ENCODE results near the gene CYP11A1. TPM values are rescaled to one million over a fixed set of nuclear protein-coding genes. Genes with fewer than 3 reads are reported as not detected.

Gene CYP11A1
- total and polyA plus RNA-seq, 9 donors, result 19.9 to 1,902 (median 32.3) TPM

DNA sequence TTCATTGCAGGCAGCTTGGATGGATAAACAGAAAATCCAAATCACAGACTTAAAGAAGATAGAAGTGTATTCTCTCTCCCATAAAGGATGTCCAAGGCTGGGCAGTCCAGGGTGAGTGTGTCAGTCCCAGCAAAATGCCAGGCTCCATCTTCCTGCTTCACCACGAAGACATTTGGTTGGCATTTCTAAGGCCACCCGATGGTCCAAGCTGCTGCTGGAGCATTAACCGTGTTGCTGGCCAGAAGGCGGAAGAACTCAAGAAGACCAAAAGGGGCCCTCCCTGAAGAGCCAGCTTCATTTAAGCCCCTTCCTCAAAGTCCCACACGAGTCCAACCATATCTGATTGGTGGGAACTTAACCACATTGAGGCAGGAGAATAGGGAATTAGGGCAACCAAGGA, 3.0 kb upstream of the CYP11A1 start:
- H3K4me3 ChIP-seq, result no peak overlapping the region
- H3K4me1 ChIP-seq (ENCODE audit: insufficient read depth), result peaks cover 14% of the 10 kb centered on the region
- intact Hi-C loops (cut with DNase I), result loop anchor here in 3 of 4 donors (5.0 to 10.0 kb wide), 4 partner anchors 262 to 397 kb away; no protein-coding TSS in a partner anchor
- no peak for TF ChIP-seq EP300 (IDR thresholded peaks at IDR 0.05)
- no peak for TF ChIP-seq CTCF (IDR thresholded peaks at IDR 0.05)
- TF ChIP-seq POLR2A (IDR thresholded peaks at IDR 0.05), result no peak
- peak in 1 of 5 donors; percentile 24 for DNase-seq
- H3K27me3 ChIP-seq, result no peaks in the 10 kb centered on the region
- H3K9me3 ChIP-seq, result no peaks in the 10 kb centered on the region
- H3K36me3 ChIP-seq, result no peaks in the 10 kb centered on the region
- WGBS, 3 donors, result 85 to 89% (median 88%) methylated on average over 5 of the region's 5 CpGs
- peak overlapping the region in 1 of 2 donors; percentile 79 for H3K27ac ChIP-seq

DNA sequence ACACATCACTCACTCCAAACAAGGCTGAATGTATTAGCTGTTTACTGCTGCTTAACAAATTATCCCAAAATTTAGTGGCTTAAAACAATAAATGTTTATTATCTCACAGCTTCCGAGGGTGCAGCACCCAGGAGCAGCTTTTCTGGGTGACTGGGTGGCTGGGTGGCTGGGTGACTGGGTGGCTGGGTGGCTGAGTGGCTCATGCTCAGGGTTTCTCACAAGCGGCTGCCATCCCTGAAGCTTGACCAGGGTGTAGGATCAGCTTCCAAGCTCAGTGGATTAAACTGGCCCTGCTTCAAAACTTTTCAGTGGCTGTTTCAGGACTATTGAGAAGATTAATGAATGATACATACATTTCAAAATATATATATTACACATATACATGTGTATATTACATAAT, 2.3 kb upstream of the CYP11A1 start:
- Histone ChIP-seq H3K4me1 (ENCODE audit: insufficient read depth) (peaks cover 16% of the 10 kb centered on the region), H3K27me3 (no peaks in the 10 kb centered on the region), H3K36me3 (no peaks in the 10 kb centered on the region), H3K4me3 (no peak overlapping the region), H3K9me3 (no peaks in the 10 kb centered on the region), H3K27ac (peak overlapping the region; percentile 70 to 79)
- TF ChIP-seq CTCF (IDR thresholded peaks at IDR 0.05) (no peak), POLR2A (IDR thresholded peaks at IDR 0.05) (no peak), EP300 (IDR thresholded peaks at IDR 0.05) (no peak)
- intact Hi-C loops (cut with DNase I), result loop anchor here in 3 of 4 donors (5.0 to 10.0 kb wide), 4 partner anchors 263 to 398 kb away; no protein-coding TSS in a partner anchor
- DNase-seq, result peak in 1 of 5 donors; percentile 28
- WGBS, 3 donors, result 88 to 93% (median 93%) methylated on average over 2 of the region's 2 CpGs

DNA sequence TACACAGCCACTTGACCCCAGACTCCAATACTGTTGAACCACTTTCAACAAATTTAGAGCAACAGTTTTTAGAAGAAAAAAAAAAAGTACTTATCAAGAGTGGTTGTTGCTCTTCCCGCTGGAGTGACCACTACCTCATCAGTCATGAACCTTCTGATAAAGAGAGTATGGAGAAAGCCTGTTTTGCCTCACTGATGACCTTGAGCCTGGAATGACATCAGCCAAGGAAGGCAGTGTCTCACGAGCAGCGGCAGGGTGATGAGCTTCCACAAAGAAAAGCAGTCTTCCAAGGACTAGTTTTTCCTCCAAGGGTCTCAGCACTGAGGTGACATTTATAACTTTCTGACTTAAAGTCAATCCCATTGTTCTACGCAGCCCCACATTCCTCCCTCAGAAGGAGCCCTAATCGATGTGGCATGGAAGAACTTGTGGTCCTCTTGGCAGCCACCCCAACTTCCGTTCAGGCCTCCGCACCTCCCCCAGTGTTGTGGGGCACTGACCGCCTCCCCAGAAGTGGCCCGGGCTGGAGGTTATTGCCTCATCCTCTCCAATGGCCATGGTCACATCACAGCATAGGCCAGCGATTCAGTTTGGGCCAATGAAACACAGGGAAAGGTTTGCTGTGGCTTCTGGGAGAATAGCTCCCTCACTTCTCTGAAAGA, 1.8 kb upstream of the CYP11A1 start:
- H3K4me1 ChIP-seq (ENCODE audit: insufficient read depth), result peaks cover 14% of the 10 kb centered on the region
- no peaks in the 10 kb centered on the region for H3K9me3 ChIP-seq
- H3K4me3 ChIP-seq, result no peak overlapping the region
- H3K27me3 ChIP-seq, result no peaks in the 10 kb centered on the region
- peak; percentile 74 to 85 (median 78) for DNase-seq
- intact Hi-C loops (cut with DNase I), result no loop called here
- TF ChIP-seq EP300 (IDR thresholded peaks at IDR 0.05), result no peak
- no peak for TF ChIP-seq CTCF (IDR thresholded peaks at IDR 0.05)
- TF ChIP-seq POLR2A (IDR thresholded peaks at IDR 0.05), result no peak
- H3K36me3 ChIP-seq, result no peaks in the 10 kb centered on the region
- H3K27ac ChIP-seq, result peak overlapping the region; percentile 70 to 79
- WGBS, 3 donors, result 27 to 38% (median 35%) methylated on average over 10 of the region's 10 CpGs

- Histone ChIP-seq H3K4me1 (ENCODE audit: insufficient read depth) (peaks cover 14% of the 10 kb centered on the region), H3K36me3 (no peaks in the 10 kb centered on the region), H3K27me3 (no peaks in the 10 kb centered on the region), H3K4me3 (no peak overlapping the region), H3K27ac (peak overlapping the region; percentile 70 to 79), H3K9me3 (no peaks in the 10 kb centered on the region)
- TF ChIP-seq CTCF (IDR thresholded peaks at IDR 0.05) (no peak), EP300 (IDR thresholded peaks at IDR 0.05) (no peak), POLR2A (IDR thresholded peaks at IDR 0.05) (no peak)
- WGBS, 3 donors, result 84 to 86% (median 85%) methylated on average over 3 of the region's 3 CpGs
- DNase-seq, result no peak
- intact Hi-C loops (cut with DNase I), result no loop called here
These were observed 675 bp upstream of the CYP11A1 start for GRCh38 chr15:74368121-74368520.
